ENCODE data around the gene RACGAP1.

RACGAP1 gene

GRCh38 chr12:49967042-49967776 lies 58.1 kb downstream of the RACGAP1 start:
- peak; percentile 94 for DNase-seq

GRCh38 chr12:49966511-49967041 lies 58.7 kb downstream of the RACGAP1 start:
- DNase-seq = no peak

- DNase-seq = no peak
Observed at GRCh38 chr12:49965836-49966235, 59.5 kb downstream of the RACGAP1 start.

- no peak for DNase-seq
Observed at GRCh38 chr12:49964849-49965624, 60.3 kb downstream of the RACGAP1 start.

GRCh38 chr12:49963976-49964815 lies 61.1 kb downstream of the RACGAP1 start:
- no peak for DNase-seq

GRCh38 chr12:49962861-49963765 lies 62.2 kb downstream of the RACGAP1 start:
- no peak for DNase-seq

- no peak for DNase-seq
Observed at GRCh38 chr12:49961993-49962764, 63.1 kb downstream of the RACGAP1 start.

- DNase-seq = no peak
Observed at GRCh38 chr12:49961111-49961922, 64.0 kb downstream of the RACGAP1 start, which contains the start of gene AQP5. Gene AQP5, plus strand, starts transcription at chr12:49961872. Its CDS starts 146 bp downstream, at chr12:49962018.

- no peak for DNase-seq
Observed at GRCh38 chr12:49960474-49961110, 64.7 kb downstream of the RACGAP1 start.

- no peak for DNase-seq
Observed at GRCh38 chr12:49959685-49960473, 65.4 kb downstream of the RACGAP1 start.

- DNase-seq = no peak
Observed at GRCh38 chr12:49957570-49957967, 67.7 kb downstream of the RACGAP1 start.

GRCh38 chr12:49956663-49957569 lies 68.4 kb downstream of the RACGAP1 start:
- DNase-seq = no peak

- no peak for DNase-seq
Observed at GRCh38 chr12:49955899-49956662, 69.2 kb downstream of the RACGAP1 start.

GRCh38 chr12:49954863-49955830 lies 70.1 kb downstream of the RACGAP1 start:
- DNase-seq = no peak

Data from NCI-H2171 treated with DMSO at 0.1 percent for 48 hours (cell line).